Stimulated activated CD8-positive, alpha-beta memory T cell treated with anti-CD3 and anti-CD28 coated beads, Interleukin-12 subunit alpha, Interleukin-12 subunit beta, amount 100 ng/mL, for 1 hour (primary cell): ENCODE results near the gene AAMDC.

Experiments used
- DNase-seq: peaks from one replicate; pipeline ENCODE4 v3.0.0-alpha.2; 2020; ENCODE audit warnings: low read depth

Gene AAMDC

DNA sequence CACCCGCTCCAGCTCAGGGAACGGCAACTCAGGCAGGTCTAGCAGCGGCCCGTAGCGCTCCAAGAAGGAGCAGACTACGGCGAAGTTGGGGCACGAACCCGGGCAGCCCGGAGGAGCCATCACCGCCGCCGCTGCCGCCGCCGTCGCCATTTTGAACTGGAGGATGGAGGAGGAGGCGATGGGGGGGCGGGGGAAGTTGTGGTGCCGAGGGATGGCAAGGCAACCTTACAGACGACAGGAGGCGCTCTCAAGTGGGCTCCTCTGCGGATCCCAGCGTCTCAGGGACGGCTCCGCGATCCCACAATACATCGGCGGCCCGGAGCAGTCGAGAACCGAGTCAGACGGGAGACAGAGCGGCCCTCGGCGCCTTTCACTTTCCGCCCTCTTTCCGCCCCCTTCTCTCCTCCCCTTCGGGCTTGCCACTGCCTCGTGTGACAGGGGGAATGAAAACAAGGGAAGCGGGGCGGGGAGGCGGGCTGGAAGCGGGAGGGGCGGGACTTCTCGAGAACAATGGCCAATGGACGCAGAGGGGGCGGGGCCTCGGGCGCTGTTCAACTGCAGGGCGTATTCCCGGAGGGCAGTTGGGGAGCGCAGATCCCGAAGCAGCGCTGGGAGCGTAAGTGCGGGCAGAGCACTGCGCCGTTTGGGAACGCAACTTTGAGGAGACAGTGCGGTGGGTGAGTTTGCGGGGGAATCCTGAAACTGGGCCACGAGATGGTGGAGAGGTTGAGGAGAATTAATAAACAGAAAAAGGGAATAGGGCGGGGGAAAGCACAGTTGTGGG, at the start of gene AAMDC, which contains the start of gene RSF1:
Gene AAMDC, plus strand, starts transcription at position 580 of the 784 bp plus-strand sequence. CDS start 21,353 bp downstream, outside the sequence.
Gene RSF1, minus strand, starts transcription at position 158 of the 784 bp plus-strand sequence. Its CDS starts 8 bp downstream, at position 150.
- DNase-seq, result peak; percentile 96

DNA sequence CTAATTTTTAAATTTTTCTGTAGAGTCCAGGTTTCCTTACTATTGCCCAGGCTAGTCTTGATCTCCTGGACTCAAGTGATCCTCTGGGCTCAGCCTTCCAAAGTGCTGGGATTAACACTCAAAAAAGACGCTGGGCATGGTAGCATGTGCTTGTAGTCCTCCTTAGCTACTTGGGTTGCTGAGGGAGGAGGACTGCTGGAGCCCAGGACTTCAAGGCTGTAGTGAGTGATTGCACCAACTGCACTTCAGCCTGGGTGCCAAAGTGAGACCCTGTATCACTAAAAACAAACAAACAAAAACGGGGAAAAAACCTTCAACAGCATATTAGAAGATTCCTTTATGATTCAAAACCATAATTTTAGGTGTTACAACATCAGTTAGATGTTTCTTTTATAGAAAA, 45.0 kb upstream of the AAMDC start:
- DNase-seq, result no peak

DNA sequence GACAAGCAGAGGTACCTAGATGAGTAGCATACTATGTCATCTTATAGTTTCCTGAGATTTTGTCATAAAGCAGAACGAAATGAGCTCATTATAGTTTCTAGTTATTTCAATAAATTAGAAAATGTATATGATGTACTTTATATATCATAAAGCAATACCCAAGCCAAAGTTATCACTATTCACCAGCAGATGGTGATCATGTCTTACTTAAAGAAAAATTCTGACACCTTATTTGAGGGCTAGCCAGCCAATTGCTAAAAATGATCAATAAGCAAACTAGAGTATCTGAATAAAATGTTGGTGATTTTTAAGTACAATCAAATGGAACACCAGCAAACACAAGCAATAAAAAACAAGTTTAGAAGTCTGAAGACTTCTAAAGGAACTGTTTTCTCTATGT, 44.5 kb upstream of the AAMDC start:
- no peak for DNase-seq

DNA sequence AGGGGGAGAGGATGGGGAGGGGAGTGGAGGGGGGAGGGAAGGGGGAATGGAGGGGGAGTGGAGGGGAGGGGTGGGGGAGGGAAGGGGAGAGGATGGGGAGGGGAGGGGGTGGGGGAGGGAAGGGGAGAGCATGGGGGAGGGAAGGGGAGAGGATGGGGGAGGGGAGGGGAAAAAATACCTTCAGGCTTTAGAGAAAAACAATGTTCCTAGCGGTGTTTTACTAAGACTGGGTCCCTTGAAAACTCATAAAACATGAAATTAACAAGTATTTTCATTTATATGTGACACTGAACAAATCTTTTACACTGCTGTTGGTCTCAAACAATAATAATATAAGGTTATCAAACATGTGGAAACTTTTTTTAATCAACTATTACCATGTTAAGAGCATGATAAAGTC, 42.8 kb upstream of the AAMDC start:
- no peak for DNase-seq

DNA sequence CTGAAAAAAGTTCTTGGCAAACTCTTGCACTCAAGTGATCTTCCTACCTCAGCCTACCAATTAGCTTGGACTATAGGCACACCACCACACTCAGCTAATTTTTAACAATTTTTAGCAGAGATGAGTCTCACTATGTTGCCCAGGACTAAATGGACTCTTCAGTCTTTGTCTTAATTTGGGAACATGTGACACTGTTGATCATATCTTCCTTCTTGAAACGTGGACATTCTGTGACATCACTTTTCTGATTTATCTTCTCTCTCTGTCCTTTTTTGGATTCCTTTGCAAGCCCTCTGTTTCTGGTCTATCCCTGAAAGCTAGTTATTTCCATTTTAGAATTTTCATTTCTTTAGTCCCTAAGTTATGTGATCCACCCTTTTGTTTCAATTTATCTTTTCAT, 42.4 kb upstream of the AAMDC start:
- DNase-seq, result no peak

DNA sequence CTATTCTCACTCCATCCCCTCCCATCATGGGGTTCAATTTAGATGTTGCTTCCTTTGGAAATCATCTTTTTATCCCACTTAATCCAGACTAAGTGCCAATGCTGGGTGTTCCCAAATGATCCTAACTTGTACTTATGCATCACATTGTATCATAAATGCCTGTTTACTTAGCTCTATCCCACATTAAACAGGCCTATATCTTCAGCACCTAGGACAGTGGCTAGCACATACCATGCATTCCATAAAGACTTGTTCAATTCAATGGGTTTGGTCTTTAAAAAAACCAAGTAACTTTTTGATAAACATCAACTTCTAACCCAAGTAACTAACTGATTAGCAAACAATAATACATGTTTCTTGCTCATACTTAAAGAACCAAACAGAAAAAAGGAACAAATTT, 41.0 kb upstream of the AAMDC start:
- DNase-seq, result no peak

DNA sequence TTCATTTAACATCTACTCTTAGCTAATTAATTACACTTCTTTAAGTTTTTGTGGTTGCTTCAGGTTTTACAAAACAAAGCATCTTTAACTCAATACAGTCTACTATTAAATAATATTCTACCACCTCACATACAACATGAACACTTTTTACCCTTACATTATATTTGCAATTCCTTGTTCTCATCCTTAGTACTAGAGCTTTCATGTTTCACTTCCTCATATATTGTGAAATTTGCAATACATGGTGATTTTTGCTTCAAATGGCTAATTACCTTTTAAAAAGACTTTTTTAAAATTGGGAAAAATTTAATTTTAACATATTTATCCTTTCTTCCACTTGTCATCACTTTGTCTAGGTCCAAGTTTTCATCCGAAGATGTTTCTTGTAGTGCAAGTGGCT, 37.9 kb upstream of the AAMDC start:
- DNase-seq, result no peak

DNA sequence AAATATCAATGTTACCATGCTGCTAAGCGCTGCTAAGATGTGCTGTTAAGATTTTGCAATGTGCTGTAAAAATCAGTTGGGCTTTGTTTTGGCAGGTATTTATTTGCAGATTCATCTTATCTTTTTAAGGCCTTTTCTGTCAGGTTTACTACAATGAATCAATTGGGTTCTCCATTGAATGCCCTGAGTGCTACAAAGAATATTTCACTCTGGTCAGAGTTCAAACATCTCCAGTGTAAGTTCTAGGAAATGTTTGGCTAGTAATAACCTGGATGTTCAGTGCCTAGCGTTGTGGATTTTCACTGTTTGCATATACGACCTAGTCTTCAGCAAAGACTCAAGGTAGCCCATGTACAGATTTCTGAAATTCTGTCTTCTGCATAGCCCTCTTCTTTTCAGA, 36.4 kb upstream of the AAMDC start:
- DNase-seq, result no peak

DNA sequence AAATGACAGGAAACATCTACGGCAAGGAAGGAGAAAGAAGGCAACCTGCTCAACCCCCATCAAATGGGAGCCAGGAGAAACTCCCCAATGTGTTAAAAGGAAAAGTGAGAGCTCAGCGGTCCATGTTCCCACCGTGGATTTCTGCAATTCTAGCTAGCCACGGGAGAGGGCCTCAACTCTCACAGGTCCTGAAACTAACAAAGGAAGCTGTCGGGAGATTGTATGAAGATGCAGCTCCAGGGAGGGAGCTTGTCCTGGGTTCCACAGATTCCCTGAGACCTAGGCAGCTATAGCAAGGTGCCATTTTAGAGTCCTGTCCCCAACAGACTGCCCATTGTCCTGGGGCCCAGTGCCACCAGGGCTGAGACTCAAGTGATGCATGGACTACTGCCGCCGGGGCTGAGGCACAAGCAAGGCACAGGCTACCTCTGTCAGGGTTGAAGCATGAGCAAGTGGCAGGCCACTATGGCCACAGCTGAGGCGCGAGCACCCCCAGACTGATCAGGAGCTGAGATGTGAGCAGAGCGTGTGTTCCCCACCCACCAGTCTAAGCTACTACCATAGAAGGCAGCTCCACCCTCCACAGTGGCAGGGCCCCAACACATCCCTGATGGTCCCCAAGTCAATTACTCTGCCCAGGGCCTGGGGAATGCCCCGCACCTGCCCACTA, 31.7 kb upstream of the AAMDC start:
- no peak for DNase-seq

DNA sequence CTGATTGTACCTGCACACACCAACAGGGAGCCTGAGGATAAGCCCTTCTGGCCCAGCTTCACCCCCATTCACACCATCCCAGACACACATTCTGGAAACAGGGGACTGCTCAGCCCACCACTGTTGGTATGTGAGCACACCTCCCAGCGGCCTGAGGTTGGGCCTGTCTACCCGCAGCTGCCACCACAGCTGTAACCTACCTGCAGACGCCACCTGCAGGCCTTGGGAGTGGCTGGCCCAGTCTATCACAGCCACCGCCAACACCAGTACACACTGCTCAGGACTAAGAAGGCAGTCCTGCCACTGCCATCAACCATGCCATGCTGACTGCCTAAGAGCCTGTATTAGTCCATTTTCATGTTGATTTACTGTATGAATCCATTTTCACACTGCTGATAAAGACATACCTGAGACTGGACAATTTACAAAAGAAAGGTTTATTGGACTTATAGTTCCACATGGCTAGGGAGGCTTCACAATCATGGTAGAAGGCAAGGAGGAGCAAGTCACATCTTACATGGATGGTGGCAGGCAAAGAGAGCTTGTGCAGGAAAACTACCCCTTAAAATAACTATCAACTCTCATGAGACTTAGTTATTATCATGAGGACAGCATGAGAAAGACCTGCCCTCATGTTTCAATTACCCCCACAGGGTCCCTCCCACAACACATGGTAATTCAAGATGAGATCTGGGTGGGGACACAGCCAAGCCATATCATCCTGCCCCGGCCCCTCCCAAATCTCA, 31.0 kb upstream of the AAMDC start:
- DNase-seq, result no peak

DNA sequence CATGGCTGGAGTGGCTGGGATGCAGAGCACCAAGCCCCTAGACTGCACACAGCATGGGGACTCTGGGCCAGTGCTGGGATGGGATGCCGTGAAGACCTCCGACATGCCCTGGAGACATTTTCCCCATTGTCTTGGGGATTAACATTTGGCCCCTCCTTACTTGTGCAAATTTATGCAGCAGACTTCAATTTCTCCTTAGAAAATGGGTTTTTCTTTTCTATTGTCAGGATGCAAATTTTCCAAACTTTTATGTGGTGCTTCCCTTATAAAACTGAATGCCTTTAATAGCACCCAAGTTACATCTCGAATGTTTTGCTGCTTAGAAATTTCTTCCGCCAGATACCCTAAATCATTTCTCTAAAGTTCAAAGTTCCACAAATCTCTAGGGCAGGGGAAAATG, 29.6 kb upstream of the AAMDC start:
- DNase-seq, result no peak

DNA sequence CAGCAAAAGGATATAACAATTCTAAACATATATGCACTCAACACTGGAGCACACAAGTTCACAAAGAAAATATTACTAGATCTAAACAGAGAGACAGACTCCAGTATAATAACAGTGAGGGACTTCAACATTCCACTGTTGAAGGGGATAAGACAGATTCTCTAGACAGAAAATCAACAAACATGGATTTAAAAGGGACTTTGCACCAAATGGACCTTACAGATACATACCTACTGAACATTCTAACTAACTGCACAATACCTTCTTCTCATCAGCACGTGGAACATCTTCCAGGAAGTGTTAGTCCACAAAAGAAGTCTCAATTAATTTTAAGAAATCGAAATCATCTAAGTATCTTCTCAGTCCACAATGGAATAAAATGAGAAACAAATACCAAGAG, 27.0 kb upstream of the AAMDC start:
- no peak for DNase-seq

DNA sequence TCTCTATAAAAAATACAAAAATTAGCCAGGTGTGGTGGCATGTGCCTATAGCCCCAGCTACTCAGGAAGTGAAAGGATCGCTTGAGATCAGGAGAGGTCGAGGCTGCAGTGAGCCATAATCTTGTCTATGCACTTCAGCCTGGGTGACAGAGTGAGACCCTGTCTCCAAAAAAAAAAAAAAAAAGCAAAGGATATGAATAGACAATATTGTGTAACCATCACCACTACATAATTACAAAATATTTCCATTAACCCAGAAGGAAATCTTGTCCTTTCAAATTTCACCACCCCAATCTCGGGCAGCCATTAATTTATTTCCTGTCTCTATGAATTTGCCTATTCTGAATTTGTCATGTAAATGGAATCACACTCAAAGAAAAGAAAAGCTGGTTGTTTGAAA, 21.6 kb upstream of the AAMDC start:
- no peak for DNase-seq

DNA sequence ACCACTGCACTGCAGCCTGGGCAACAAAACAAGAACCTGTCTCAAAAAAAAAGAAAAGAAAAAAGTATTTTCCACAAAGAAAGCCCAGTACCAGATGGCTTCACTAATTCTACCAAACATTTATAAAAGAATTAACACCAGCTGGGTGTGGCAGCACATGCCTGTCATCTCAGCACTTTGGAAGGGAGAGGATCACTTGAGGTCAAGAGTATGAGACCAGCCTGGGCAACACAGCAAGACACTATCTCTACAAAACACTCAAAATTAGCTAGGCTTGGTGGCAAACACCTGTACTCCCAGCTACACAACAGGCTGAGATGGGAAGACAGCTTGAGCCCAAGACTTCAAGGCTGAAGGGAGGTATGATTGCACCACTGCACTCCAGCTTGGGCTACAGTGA, 20.5 kb upstream of the AAMDC start:
- DNase-seq, result no peak

DNA sequence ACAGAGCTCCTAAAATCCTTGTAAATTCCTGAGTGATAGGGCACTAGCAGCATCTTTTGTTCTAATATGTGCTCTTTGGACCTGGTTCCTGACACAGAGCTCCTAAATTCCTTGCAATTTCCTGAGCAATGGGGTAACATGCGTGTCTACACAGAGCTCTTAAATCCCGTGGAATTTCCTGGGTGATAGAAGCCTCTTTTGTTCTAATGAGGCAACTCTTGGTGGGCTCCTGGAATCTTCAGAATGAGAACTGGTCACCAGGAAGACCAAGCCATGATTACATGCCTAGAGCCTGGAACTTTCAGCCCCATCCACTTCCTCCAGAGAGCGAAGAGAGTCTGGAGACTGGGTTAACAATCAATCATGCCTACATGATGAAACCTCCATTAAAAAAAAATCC, 19.5 kb upstream of the AAMDC start:
- DNase-seq, result no peak

DNA sequence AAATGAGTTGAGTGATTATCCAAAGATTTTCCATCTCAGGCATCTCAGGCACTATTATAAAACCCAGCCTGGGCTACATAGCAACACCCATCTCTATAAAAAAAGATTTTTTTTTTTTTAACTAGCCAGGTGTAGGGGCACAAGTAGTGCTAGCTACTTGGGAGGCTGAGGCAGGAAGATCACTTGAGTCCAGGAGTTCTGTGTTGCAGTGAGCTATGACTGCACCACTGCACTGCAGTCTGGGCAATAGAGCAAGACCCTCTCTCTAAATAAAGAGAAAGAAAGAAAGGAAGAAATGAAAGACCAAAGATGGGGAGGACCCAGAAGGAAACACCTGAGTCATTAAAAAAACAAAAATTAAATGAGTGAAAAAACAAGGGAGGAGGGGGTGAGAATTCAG, 14.5 kb upstream of the AAMDC start:
- DNase-seq, result no peak

DNA sequence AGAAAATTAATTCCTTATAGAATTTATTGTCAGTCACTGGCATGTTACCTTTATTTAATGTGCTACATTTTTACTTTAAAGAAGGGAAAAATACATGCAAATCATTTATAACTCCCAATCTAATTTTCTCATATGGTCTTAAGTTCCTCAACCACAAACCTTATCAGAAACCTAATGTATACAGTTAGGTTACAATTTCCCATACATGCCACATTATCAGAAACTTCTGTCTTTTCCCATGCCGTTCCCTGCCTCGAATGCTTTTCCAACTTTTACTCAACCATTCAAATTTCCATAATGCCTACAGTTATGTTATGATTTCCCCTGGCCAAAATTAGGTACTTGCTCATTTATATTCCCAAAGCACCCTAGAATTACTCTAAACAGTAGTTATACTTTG, 14.0 kb upstream of the AAMDC start:
- DNase-seq, result no peak

DNA sequence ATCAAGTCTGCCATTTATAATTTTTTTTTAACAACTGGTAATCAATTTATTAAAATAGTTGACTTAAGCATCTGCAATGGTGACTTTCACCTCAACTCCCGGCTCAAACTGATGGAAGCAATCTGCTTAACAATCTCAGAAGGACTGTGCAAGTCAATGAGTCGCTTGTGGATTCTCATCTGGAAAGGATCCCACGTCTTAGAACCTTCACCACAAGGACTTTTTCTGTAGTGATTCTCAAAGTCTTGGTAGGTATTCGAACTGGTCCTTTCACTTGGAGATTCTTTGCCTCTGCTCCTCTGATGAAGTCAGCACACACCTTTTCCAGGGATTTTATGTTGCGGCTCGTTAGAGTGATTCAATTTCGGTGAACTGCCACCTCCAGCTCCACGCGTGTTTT, 7.7 kb upstream of the AAMDC start:
- DNase-seq, result no peak

DNA sequence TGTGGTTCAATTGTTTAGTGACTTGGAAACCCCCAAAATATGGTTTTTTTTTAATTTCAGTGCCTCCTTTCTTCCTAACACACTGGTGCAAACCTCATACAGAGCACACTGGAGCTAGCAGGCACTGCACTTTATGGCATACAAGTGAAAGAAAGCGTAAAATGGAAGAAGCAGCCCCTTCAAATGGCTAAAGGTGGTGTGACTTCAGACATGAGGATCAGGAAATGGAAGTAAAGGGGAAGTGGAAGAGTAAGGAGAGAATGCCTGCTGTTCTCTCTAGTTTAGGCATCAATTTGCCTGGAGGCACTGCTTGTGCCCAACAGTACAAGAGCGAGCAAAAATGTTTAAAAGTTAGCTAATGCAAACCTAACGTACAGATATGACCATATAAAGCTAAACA, 6.1 kb upstream of the AAMDC start:
- no peak for DNase-seq

DNA sequence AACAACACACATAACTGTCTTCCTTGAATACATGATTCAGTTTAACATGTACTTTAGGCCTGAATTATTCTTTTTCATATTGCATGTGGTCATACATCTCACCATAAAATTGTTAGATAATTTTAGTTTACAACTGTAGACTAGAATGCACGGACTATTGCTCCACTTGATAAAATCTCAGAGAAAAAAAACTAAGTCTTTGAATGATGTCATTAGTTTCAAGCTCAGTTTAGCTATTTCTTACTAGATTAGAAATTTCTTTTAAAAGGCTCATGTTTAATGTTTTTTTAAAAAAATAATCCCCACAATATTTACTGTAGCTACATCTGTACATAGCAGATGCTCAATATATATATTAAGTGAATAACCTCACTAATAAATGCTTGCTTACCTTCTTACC, 5.5 kb upstream of the AAMDC start:
- DNase-seq, result no peak

DNA sequence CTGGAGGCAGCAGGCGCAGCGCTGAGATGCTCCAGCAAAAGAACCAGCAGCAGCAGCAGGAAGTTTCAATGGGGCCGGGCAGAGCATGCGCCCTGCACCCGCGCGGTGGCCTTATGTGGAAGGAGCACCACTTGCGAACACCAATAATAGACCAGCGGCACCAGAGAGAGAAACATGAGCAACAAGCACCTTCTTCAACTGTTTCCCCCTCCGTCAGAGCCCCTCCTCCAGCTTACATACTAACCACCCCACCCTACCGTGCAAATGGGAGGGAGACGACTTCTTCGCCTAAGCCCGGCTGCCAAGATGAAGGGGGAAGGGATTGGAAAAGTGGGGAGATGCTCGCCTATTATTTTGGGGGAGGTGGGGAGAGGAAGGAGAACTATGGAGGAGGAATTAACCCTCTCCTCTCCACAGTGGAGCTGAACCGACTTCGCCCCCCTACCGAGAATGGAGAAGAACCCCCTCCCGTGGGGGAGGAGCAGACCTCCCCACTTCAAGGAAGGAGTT, 1.5 kb upstream of the AAMDC start:
- DNase-seq, result peak; percentile 76

DNA sequence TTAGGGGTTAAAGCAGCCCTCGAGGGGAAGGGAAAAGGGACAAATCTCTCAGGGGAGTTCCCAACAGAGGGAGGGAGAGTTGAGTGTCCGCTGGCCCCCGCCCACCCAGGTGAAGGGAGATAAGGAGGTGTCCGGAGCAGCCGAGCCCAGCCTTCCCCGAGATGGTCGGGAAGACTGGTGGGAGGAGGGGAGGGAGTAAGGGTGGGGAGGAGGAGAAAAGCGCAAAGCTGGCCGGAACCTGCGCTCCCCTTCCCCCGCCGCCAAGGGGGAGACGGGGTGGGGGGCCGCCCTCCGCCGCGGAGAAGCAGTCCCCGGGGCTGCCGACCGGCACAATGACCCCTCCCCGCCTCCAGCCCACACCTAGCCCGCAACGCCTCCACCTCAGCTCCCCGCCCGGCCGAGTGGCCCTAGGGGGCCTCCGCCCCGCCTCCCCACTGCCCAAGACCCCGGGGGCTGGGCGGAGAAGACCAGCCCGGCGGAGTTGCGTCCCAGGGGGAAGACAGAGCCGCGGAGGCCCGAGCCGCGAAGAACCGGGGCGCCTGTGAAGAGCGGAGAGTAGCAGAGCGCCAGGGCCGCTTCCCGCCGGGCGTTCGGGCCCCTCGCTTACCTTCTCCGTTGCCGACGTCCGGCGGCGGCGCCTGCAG, 901 bp upstream of the AAMDC start:
- no peak for DNase-seq
